Endothelial cell of umbilical vein (primary cell): ENCODE data around the gene KDM4D. TPM values are rescaled to one million over a fixed set of nuclear protein-coding genes. Genes with fewer than 3 reads are reported as not detected.

Source experiments
- BruUV-seq: library from RNA; stranded (reverse); fragments of 400-500 nt; replicated peaks from 2 replicates; lab custom pipeline; 2021; lab: Mats Ljungman, UMichigan
- CTCF ChIA-PET: fragments of 300-600, 350-600 bp; sonication (Branson Sonifier 250); formaldehyde crosslinking; loops from one replicate; lab custom pipeline; 2021; ENCODE audit warnings: antibody characterized with exemption, inconsistent platforms; lab: Charles Lee
- POLR2A ChIA-PET: fragments of 300-600, 350-600 bp; sonication (Branson Sonifier 250); formaldehyde crosslinking; loops from one replicate; lab custom pipeline; 2021; ENCODE audit warnings: antibody characterized with exemption, inconsistent platforms; lab: Charles Lee
- DNase-seq: peaks from one replicate; pipeline ENCODE4 v3.0.0-alpha.2; 2011; ENCODE audit warnings: low read depth, low spot score
- FAIRE-seq: peaks from 2 replicates; lab custom pipeline; 2011; peaks lifted over from hg19 to GRCh38; lab: Jason Lieb, UNC
- H2AFZ ChIP-seq: 2 replicates; pipeline ENCODE4 v1.6.0; 2012; ENCODE audit warnings: low read depth, low read length, control low read depth, inconsistent platforms
- H3K27ac ChIP-seq: 2 replicates; pipeline ENCODE4 v1.5.1; 2011; ENCODE audit warnings: low read depth, mild to moderate bottlenecking, control low read depth, low read length, moderate library complexity; ENCODE audit not compliant: insufficient read depth
- H3K27me3 ChIP-seq, 2 experiments: 2 replicates each; pipeline versions ENCODE4 v1.6.0 to v1.6.1; 2011; ENCODE audit warnings: low read length in 2 of 2, mixed read lengths in 1 of 2; ENCODE audit not compliant: control insufficient read depth in 2 of 2, insufficient read depth in 2 of 2
- H3K36me3 ChIP-seq, 2 experiments: 2 replicates in 1 of 2; 3 replicates in 1 of 2; pipeline ENCODE4 v1.5.1; 2011; ENCODE audit warnings: low read length in 2 of 2, mild to moderate bottlenecking in 1 of 2, moderate library complexity in 1 of 2; ENCODE audit not compliant: control insufficient read depth in 2 of 2, insufficient read depth in 2 of 2; ENCODE audit errors: extremely low read depth in 1 of 2
- H3K4me1 ChIP-seq: 3 replicates; pipeline ENCODE4 v1.5.1; 2011; ENCODE audit warnings: mild to moderate bottlenecking, low read length; ENCODE audit not compliant: control insufficient read depth, insufficient read depth; ENCODE audit errors: extremely low read depth
- H3K4me2 ChIP-seq: 2 replicates; pipeline ENCODE4 v1.6.1; 2011; ENCODE audit warnings: low read length, control low read depth, mixed read lengths; ENCODE audit not compliant: insufficient read depth
- H3K4me3 ChIP-seq, 3 experiments: fragments of 200-600 bp in 1 of 3; sonication (generic), shearing (Covaris generic) in 1 of 3; replicated peaks in 1 of 3; 2 replicates each; pipeline ENCODE4 v1.5.1; 2011 to 2016; ENCODE audit warnings: control low read depth in 3 of 3, low read length in 3 of 3, mild to moderate bottlenecking in 2 of 3, inconsistent platforms in 1 of 3, low read depth in 1 of 3, moderate library complexity in 1 of 3; ENCODE audit not compliant: insufficient read depth in 1 of 3
- H3K79me2 ChIP-seq: 2 replicates; pipeline ENCODE4 v1.6.0; 2012; ENCODE audit warnings: low read length, inconsistent platforms; ENCODE audit not compliant: control insufficient read depth, insufficient read depth
- H3K9ac ChIP-seq: replicated peaks from 2 replicates; pipeline ENCODE3; 2011; ENCODE audit warnings: low read length, control low read depth; ENCODE audit not compliant: insufficient read depth; ENCODE audit errors: extremely low read depth
- H3K9me1 ChIP-seq: replicated peaks from 3 replicates; pipeline ENCODE4 v1.6.0; 2011; ENCODE audit warnings: mild to moderate bottlenecking, low read length; ENCODE audit not compliant: control insufficient read depth, insufficient read depth; ENCODE audit errors: extremely low read depth
- H3K9me3 ChIP-seq: replicated peaks from 2 replicates; pipeline ENCODE4 v1.5.1; 2012; ENCODE audit warnings: low read length, inconsistent platforms; ENCODE audit not compliant: control insufficient read depth, insufficient read depth
- H4K20me1 ChIP-seq: replicated peaks from 2 replicates; pipeline ENCODE3; 2011; ENCODE audit warnings: mild to moderate bottlenecking, low read length; ENCODE audit not compliant: control insufficient read depth, insufficient read depth; ENCODE audit errors: extremely low read depth
- EZH2 ChIP-seq: IDR thresholded peaks from 2 replicates; pipeline ENCODE4 v1.6.1; 2012; ENCODE audit warnings: borderline replicate concordance, low read depth, mild to moderate bottlenecking, moderate library complexity, low read length, inconsistent platforms; ENCODE audit not compliant: severe bottlenecking
- FOS ChIP-seq: IDR thresholded peaks from 2 replicates; pipeline ENCODE4 v1.6.1; 2011; ENCODE audit warnings: mild to moderate bottlenecking, low read length, moderate library complexity, borderline replicate concordance; ENCODE audit not compliant: insufficient read depth
- GATA2 ChIP-seq: IDR thresholded peaks from 2 replicates; pipeline ENCODE4 v1.7.0; 2011; ENCODE audit warnings: low read depth, mild to moderate bottlenecking, moderate library complexity, mixed read lengths, low read length; ENCODE audit not compliant: insufficient read length, insufficient read depth
- JUN ChIP-seq: IDR thresholded peaks from 2 replicates; pipeline ENCODE4 v1.6.1; 2011; ENCODE audit warnings: borderline replicate concordance, low read depth; ENCODE audit not compliant: insufficient read length, insufficient read depth
- MYC ChIP-seq: IDR thresholded peaks from one replicate; pipeline ENCODE4 v1.6.1; 2011; ENCODE audit warnings: mild to moderate bottlenecking, low read depth, low read length
- POLR2A ChIP-seq: IDR thresholded peaks from 2 replicates; pipeline ENCODE4 v1.6.1; 2012; ENCODE audit warnings: low read depth, mild to moderate bottlenecking, control low read depth, low read length
- POLR2AphosphoS5 ChIP-seq: IDR thresholded peaks from 2 replicates; pipeline ENCODE4 v1.6.1; 2012; ENCODE audit warnings: low read depth, mild to moderate bottlenecking, control low read depth, low read length, moderate library complexity; ENCODE audit not compliant: insufficient read depth
- dilution Hi-C: fragments of 300-500 bp; cut with MboI; formaldehyde crosslinking; loops from one replicate; pipeline ENCODE4 v1.15.0; 2019; ENCODE audit warnings: low sequenced_read_pairs; ENCODE audit not compliant: extremely low pct_ligation_motif_present
- intact Hi-C: fragments of 100-400 bp; cut with micrococcal nuclease; formaldehyde crosslinking; loops from one replicate; pipeline ENCODE4 v1.10.0; 2022
- polyA plus RNA-seq, 4 experiments: library from polyadenylated mRNA; depleted of rRNA in 3 of 4; stranded (reverse) in 3 of 4; unstranded in 1 of 4; fragments of >200 nt; gene quantifications; 2 replicates each; pipeline versions ENCODE4 v1.2.1 to v1.2.3, GENCODE V29; 2011 to 2012; ENCODE audit warnings: missing spikeins in 1 of 4
- total RNA-seq: library from RNA; stranded (reverse); gene quantifications from 2 replicates; pipeline ENCODE4 v1.2.3, GENCODE V29; 2021
- TF ChIP-seq, protein P1 (sequence below), 2 donors: IDR thresholded peaks; 1 replicate in 1 of 2; 2 replicates in 1 of 2; pipeline ENCODE4 v1.5.1; 2011; ENCODE audit warnings: low read length in 2 of 2, mild to moderate bottlenecking in 2 of 2, moderate library complexity in 2 of 2, control low read depth in 1 of 2, inconsistent platforms in 1 of 2, low read depth in 1 of 2; ENCODE audit not compliant: insufficient read depth in 1 of 2; ENCODE audit errors: extremely low read depth in 1 of 2
- TF ChIP-seq, protein P2 (sequence below): IDR thresholded peaks from 2 replicates; pipeline ENCODE4 v1.6.1; 2011; ENCODE audit not compliant: insufficient read depth, insufficient read length

Gene KDM4D
- total and polyA plus RNA-seq, 2 donors (not counting 3 experiments of a cell fraction or from before 2014, with no cell fraction given) = 1.0 to 1.3 TPM

DNA sequence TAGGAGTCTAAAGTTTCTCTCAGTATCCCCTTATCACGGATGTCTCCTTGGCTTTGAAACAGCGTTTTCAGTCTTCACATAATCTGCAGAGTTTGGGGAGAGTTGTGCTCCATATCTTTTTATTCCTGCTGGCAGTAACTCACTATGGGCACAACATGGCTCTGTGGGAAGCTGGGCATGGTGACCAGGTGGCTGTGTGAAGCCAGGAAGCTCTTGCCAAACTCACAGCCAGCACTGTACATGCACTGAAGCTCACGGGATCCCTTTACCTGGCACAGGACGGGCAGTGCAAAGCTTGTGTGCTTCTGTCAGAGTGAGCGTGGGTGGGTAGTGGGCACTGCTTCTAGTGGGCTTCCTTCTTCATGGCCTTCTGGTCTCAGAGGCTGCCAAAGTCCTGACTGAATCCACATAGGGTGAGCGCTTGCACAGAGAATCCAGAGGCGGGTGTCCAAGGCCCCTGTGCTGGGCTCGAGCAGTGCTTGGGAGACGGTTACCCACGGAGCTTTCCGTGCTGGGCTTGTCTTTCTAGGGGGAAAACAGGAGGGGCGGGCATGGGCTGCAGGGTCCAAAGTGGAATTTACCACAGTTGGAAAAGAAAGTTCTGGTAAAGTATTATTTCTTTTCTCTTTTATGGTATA lies 40.8 kb downstream of the KDM4D start:
- Histone ChIP-seq H3K27me3 (no peaks in the 10 kb centered on the region), H3K9ac (no peak overlapping the region), H3K79me2 (no peaks in the 10 kb centered on the region), H2AFZ (no peak overlapping the region), H3K4me2 (no peak overlapping the region), H3K9me1 (no peaks in the 10 kb centered on the region), H3K36me3 (no peaks in the 10 kb centered on the region), H3K4me3 (no peak overlapping the region), H3K27ac (no peak overlapping the region), H4K20me1 (no peaks in the 10 kb centered on the region), H3K9me3 (no peaks in the 10 kb centered on the region), H3K4me1 (no peaks in the 10 kb centered on the region)
- dilution Hi-C loops = no loop called here
- TF ChIP-seq, protein P1, sequence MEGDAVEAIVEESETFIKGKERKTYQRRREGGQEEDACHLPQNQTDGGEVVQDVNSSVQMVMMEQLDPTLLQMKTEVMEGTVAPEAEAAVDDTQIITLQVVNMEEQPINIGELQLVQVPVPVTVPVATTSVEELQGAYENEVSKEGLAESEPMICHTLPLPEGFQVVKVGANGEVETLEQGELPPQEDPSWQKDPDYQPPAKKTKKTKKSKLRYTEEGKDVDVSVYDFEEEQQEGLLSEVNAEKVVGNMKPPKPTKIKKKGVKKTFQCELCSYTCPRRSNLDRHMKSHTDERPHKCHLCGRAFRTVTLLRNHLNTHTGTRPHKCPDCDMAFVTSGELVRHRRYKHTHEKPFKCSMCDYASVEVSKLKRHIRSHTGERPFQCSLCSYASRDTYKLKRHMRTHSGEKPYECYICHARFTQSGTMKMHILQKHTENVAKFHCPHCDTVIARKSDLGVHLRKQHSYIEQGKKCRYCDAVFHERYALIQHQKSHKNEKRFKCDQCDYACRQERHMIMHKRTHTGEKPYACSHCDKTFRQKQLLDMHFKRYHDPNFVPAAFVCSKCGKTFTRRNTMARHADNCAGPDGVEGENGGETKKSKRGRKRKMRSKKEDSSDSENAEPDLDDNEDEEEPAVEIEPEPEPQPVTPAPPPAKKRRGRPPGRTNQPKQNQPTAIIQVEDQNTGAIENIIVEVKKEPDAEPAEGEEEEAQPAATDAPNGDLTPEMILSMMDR (IDR thresholded peaks at IDR 0.05; ENCODE audit: extremely low read depth in 1 of 2, insufficient read depth in 1 of 2, low read depth in 1 of 2, low read length in 2 of 2) = no peak
- TF ChIP-seq EZH2 = no peak
- no peak for TF ChIP-seq POLR2A
- TF ChIP-seq GATA2 = no peak
- TF ChIP-seq POLR2AphosphoS5 = no peak
- no peak for TF ChIP-seq MYC
- TF ChIP-seq, protein P2, sequence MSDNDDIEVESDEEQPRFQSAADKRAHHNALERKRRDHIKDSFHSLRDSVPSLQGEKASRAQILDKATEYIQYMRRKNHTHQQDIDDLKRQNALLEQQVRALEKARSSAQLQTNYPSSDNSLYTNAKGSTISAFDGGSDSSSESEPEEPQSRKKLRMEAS = no peak
- TF ChIP-seq FOS = no peak
- TF ChIP-seq JUN = no peak
- intact Hi-C loops = no loop called here
- DNase-seq (no peak), FAIRE-seq (no peak)
- ChIA-PET POLR2A (no interaction called here), CTCF (no interaction called here)
- BruUV-seq = no TSS peak
